GM12878 (cell line): ENCODE results near the gene MRNIP. TPM values are rescaled to one million over a fixed set of nuclear protein-coding genes. Genes with fewer than 3 reads are reported as not detected.

Experiments
- ATAC-seq: fragments of 200-7000 bp; cut with Tn5 transposase; 3 replicates; pipeline ENCODE4 v1.9.1; 2020; ENCODE audit warnings: mild to moderate bottlenecking, moderate library complexity
- BruUV-seq: library from RNA; stranded (reverse); fragments of 400-500 nt; replicated peaks from 2 replicates; lab custom pipeline; 2021; lab: Mats Ljungman, UMichigan
- CTCF ChIA-PET: fragments of 300-600 bp; sonication (Branson Sonifier 250); formaldehyde crosslinking; extraction: SDS; loops from one replicate; lab custom pipeline; 2021; ENCODE audit warnings: inconsistent platforms; lab: Yijun Ruan, JAX
- POLR2A ChIA-PET: fragments of 350-600 bp; formaldehyde crosslinking; extraction: SDS; loops from one replicate; lab custom pipeline; 2021; ENCODE audit warnings: inconsistent platforms; lab: Charles Lee
- RAD21 ChIA-PET: fragments of 300-600 bp; sonication (Branson Sonifier 250); formaldehyde crosslinking; loops from one replicate; lab custom pipeline; 2023; ENCODE audit warnings: antibody characterized with exemption; ENCODE audit not compliant: unreplicated experiment; lab: Charles Lee
- SMC1A ChIA-PET: fragments of 300-600 bp; sonication (Branson Sonifier 250); formaldehyde crosslinking; loops from one replicate; lab custom pipeline; 2023; ENCODE audit not compliant: unreplicated experiment, uncharacterized antibody; lab: Charles Lee
- DNase-seq: peaks from one replicate; pipeline ENCODE4 v3.0.0-alpha.2; 2011; ENCODE audit warnings: low read depth, low spot score
- FAIRE-seq: peaks from 3 replicates; lab custom pipeline; 2011; peaks lifted over from hg19 to GRCh38; lab: Jason Lieb, UNC
- H2AFZ ChIP-seq: 2 replicates; pipeline ENCODE4 v1.6.0; 2011; ENCODE audit warnings: low read depth, low read length, control low read depth; ENCODE audit not compliant: control insufficient read depth
- H3K27ac ChIP-seq: 2 replicates; pipeline ENCODE4 v1.5.1; 2011; ENCODE audit warnings: control low read depth; ENCODE audit not compliant: control insufficient read depth, insufficient read depth
- H3K27me3 ChIP-seq, 2 experiments: replicated peaks in 1 of 2; 2 replicates each; pipeline versions ENCODE4 v1.6.0 to v1.6.1; 2011; ENCODE audit warnings: low read length in 1 of 2; ENCODE audit not compliant: control insufficient read depth in 2 of 2, insufficient read depth in 2 of 2
- H3K36me3 ChIP-seq, 2 experiments: 2 replicates each; pipeline ENCODE4 v1.5.1; 2011; ENCODE audit warnings: low read length in 1 of 2; ENCODE audit not compliant: control insufficient read depth in 2 of 2, insufficient read depth in 2 of 2
- H3K4me1 ChIP-seq: 2 replicates; pipeline ENCODE4 v1.6.1; 2011; ENCODE audit warnings: mild to moderate bottlenecking, low read length, moderate library complexity, mixed read lengths; ENCODE audit not compliant: control insufficient read depth, insufficient read depth
- H3K4me2 ChIP-seq: 2 replicates; pipeline ENCODE4 v1.6.0; 2011; ENCODE audit warnings: control low read depth; ENCODE audit not compliant: control insufficient read depth, insufficient read depth
- H3K4me3 ChIP-seq: fragments of 200-600 bp; sonication (generic); 2 replicates; pipeline ENCODE4 v1.5.1; 2016
- H3K79me2 ChIP-seq: 2 replicates; pipeline ENCODE4 v1.6.0; 2011; ENCODE audit warnings: low read length; ENCODE audit not compliant: control insufficient read depth, insufficient read depth
- H3K9ac ChIP-seq: 2 replicates; pipeline ENCODE4 v1.8.0; 2011; ENCODE audit warnings: low read length, control low read depth, mixed read lengths; ENCODE audit not compliant: control insufficient read depth, insufficient read depth
- H3K9me3 ChIP-seq: replicated peaks from 3 replicates; pipeline ENCODE4 v1.5.1; 2011; ENCODE audit warnings: mild to moderate bottlenecking, low read length; ENCODE audit not compliant: control insufficient read depth, insufficient read depth
- H4K20me1 ChIP-seq: 2 replicates; pipeline ENCODE4 v1.6.0; 2011; ENCODE audit not compliant: control insufficient read depth, insufficient read depth
- CREB1 ChIP-seq: IDR thresholded peaks from 2 replicates; pipeline ENCODE4 v1.6.1; 2012; ENCODE audit warnings: low read depth, mild to moderate bottlenecking, inconsistent platforms
- CUX1 ChIP-seq: IDR thresholded peaks from 2 replicates; pipeline ENCODE4 v1.6.1; 2012; ENCODE audit warnings: improper control_type of control experiment, low read depth, low read length; ENCODE audit not compliant: insufficient replicate concordance
- EGR1 ChIP-seq, 2 experiments: IDR thresholded peaks; 1 replicate in 1 of 2; 2 replicates in 1 of 2; pipeline ENCODE4 v1.6.1; 2011 to 2012; ENCODE audit warnings: low read depth in 2 of 2, low read length in 2 of 2, borderline replicate concordance in 1 of 2, mild to moderate bottlenecking in 1 of 2, moderate library complexity in 1 of 2
- GATAD2B ChIP-seq: fragments of 450-650 bp; conservative IDR thresholded peaks from 2 replicates; pipeline ENCODE4 v1.6.1; 2017; ENCODE audit warnings: low read depth, mild to moderate bottlenecking, moderate library complexity
- HDAC2 ChIP-seq: fragments of 200-600 bp; sonication (generic); IDR thresholded peaks from 2 replicates; pipeline ENCODE4 v1.6.1; 2017
- HSF1 ChIP-seq: fragments of 150-350 bp; IDR thresholded peaks from 2 replicates; pipeline ENCODE4 v1.6.1; 2014; ENCODE audit warnings: mild to moderate bottlenecking, low read depth, low read length
- JUNB ChIP-seq: IDR thresholded peaks from 2 replicates; pipeline ENCODE4 v1.6.1; 2016; ENCODE audit warnings: antibody characterized with exemption, mild to moderate bottlenecking
- MEF2A ChIP-seq: IDR thresholded peaks from 2 replicates; pipeline ENCODE4 v1.6.1; 2011; ENCODE audit warnings: low read depth, mild to moderate bottlenecking, low read length, moderate library complexity; ENCODE audit not compliant: insufficient read depth
- MTA3 ChIP-seq: IDR thresholded peaks from 2 replicates; pipeline ENCODE4 v1.6.1; 2012; ENCODE audit warnings: low read length, inconsistent platforms, borderline replicate concordance
- NFXL1 ChIP-seq: fragments of 450-650 bp; IDR thresholded peaks from 2 replicates; pipeline ENCODE4 v1.6.1; 2017; ENCODE audit warnings: antibody characterized with exemption, mild to moderate bottlenecking, borderline replicate concordance
- PML ChIP-seq: IDR thresholded peaks from 2 replicates; pipeline ENCODE4 v1.6.1; 2012; ENCODE audit warnings: low read length, inconsistent platforms
- SMAD1 ChIP-seq: fragments of 450-650 bp; IDR thresholded peaks from 2 replicates; pipeline ENCODE4 v1.6.1; 2018; ENCODE audit warnings: mild to moderate bottlenecking, low read depth; ENCODE audit not compliant: partially characterized antibody
- SP1 ChIP-seq: IDR thresholded peaks from one replicate; pipeline ENCODE4 v1.6.1; 2011; ENCODE audit warnings: low read depth, low read length
- TCF12 ChIP-seq: IDR thresholded peaks from 2 replicates; pipeline ENCODE4 v1.6.1; 2011; ENCODE audit warnings: low read depth, mild to moderate bottlenecking, low read length
- TCF3 ChIP-seq: IDR thresholded peaks from 2 replicates; pipeline ENCODE4 v1.6.1; 2012; ENCODE audit warnings: low read depth, mild to moderate bottlenecking, low read length, borderline replicate concordance; ENCODE audit not compliant: insufficient read depth
- YY1 ChIP-seq: IDR thresholded peaks from 2 replicates; pipeline ENCODE4 v1.6.1; 2011; ENCODE audit warnings: low read depth, mild to moderate bottlenecking, low read length
- ZNF207 ChIP-seq: fragments of 450-650 bp; IDR thresholded peaks from 2 replicates; pipeline ENCODE4 v1.6.1; 2014; ENCODE audit warnings: antibody characterized with exemption, mild to moderate bottlenecking, borderline replicate concordance
- WGBS: methylation state at CpG from one replicate; pipeline ENCODE4 v1.1.6; 2016; ENCODE audit warnings: low lambda C conversion rate; ENCODE audit not compliant: insufficient replicate concordance, insufficient coverage; ENCODE audit errors: missing lambda C conversion rate; 5-methylcytosine and 5-hydroxymethylcytosine counted together
- in situ Hi-C: fragments of 300-500 bp; cut with MboI; formaldehyde crosslinking; loops from 9 replicates; pipeline ENCODE4 v1.14.3; 2018; ENCODE audit warnings: mixed read lengths
- intact Hi-C: fragments of 100-400 bp; cut with micrococcal nuclease; formaldehyde crosslinking; loops from one replicate; pipeline ENCODE4 v1.14.2; 2022; ENCODE audit not compliant: unreplicated experiment
- polyA plus RNA-seq, 11 experiments: library from polyadenylated mRNA; depleted of rRNA in 4 of 11; unstranded in 6 of 11; stranded (reverse) in 5 of 11; fragments of >200 nt; fragmentation: Nextera tagmentation in 4 of 11; fragmentation: Illumina TruSeq in 1 of 11; extraction: Ambion mirVana in 4 of 11; extraction: Trizol in 1 of 11; gene quantifications; 1 replicate in 1 of 11; 2 replicates in 10 of 11; pipeline versions ENCODE4 v1.2.1 to v1.2.3, GENCODE V29; 2011 to 2016; ENCODE audit warnings: inconsistent platforms in 2 of 11, missing spikeins in 2 of 11, low read depth in 1 of 11
- total RNA-seq, 4 experiments: library from RNA; depleted of rRNA in 3 of 4; stranded (reverse); fragments of >200 nt in 3 of 4; fragmentation: Illumina TruSeq in 1 of 4; extraction: Trizol in 1 of 4; gene quantifications; 2 replicates each; pipeline versions ENCODE4 v1.2.1 to v1.2.3, GENCODE V29; 2013 to 2021

MRNIP gene
- total and polyA plus RNA-seq, 10 of the 15 experiments (the other 5 are each of a cell fraction or from before 2014, with no cell fraction given) = 2.4 to 30.4 (median 13.1) TPM

GRCh38 chr5:179829732-179830435, 28.7 kb downstream of the MRNIP start:
- CTCF ChIA-PET = interaction anchor here (1.0 kb wide), 1 partner anchor 27 kb away, joined by 3 read pairs; no protein-coding TSS in a partner anchor
- in situ Hi-C loops = no loop called here
- Histone ChIP-seq H3K27ac (no peak overlapping the region), H3K36me3 (peaks cover 25 to 37% of the 10 kb centered on the region in 2 experiments), H4K20me1 (peaks cover 3% of the 10 kb centered on the region; the same call in 1 of the 2 replicates)
- POLR2A ChIA-PET = interaction anchor here (1.3 kb wide), 1 partner anchor 16 kb away, joined by 3 read pairs; no protein-coding TSS in a partner anchor
- no TSS peak for BruUV-seq
- ATAC-seq = no peak
- RAD21 ChIA-PET = no interaction called here
- 95% methylated on average over 7 of the region's 7 CpGs for WGBS
- TF ChIP-seq YY1 = no peak
- no peak for TF ChIP-seq NFXL1
- no peak for TF ChIP-seq JUNB
- no peak for TF ChIP-seq CUX1
- no peak for TF ChIP-seq HSF1
- no peak for TF ChIP-seq SP1
- no peak for TF ChIP-seq TCF3
- TF ChIP-seq TCF12 = no peak
- TF ChIP-seq PML = no peak
- TF ChIP-seq MTA3 = no peak
- TF ChIP-seq HDAC2 = no peak
- TF ChIP-seq EGR1 (IDR thresholded peaks at IDR 0.05; ENCODE audit: borderline replicate concordance in 1 of 2, low read depth in 2 of 2, low read length in 2 of 2) = no peak
- no peak for TF ChIP-seq ZNF207
- TF ChIP-seq SMAD1 = no peak
- no peak for TF ChIP-seq CREB1
- no peak for TF ChIP-seq MEF2A
- TF ChIP-seq GATAD2B = no peak
- TF ChIP-seq, all 136 proteins: peak for 0
- Histone ChIP-seq H3K9me3 (no peaks in the 10 kb centered on the region), H3K4me2 (no peak overlapping the region), H3K4me1 (no peaks in the 10 kb centered on the region), H3K79me2 (no peaks in the 10 kb centered on the region), H3K4me3 (no peak overlapping the region), H2AFZ (no peak overlapping the region), H3K27me3 (no peaks in the 10 kb centered on the region), H3K9ac (no peak overlapping the region)
- DNase-seq (no peak), FAIRE-seq (no peak)
- SMC1A ChIA-PET = no interaction called here
- intact Hi-C loops = no loop called here
